ENCODE measurements around the gene IRAK2.

Gene IRAK2

DNA sequence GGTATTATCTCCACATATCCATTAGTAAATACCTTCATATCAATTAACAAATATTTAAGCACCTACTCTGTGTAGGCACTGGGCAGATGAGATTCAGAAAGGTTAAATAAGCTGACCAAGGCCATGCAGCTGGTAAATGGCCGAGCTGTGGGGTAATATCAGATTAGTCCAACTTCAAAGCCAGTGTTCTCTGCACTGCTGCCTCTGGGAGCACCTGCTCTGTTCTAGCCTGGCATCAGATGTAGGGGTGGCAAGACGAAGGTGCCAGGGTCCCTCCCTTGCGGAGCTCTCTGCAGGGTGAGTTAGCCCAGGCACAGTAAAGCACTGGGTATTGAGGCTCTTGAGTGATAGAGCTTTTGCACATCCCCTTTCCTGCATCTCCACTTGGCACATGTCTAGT lies 89.0 kb downstream of the IRAK2 start:
- H4K20me1 ChIP-seq (ENCODE audit: insufficient read depth, low read length) = no peaks in the 10 kb centered on the region
- H3K36me3 ChIP-seq (ENCODE audit: insufficient read depth, low read length) = peaks cover 68% of the 10 kb centered on the region
- H3K9me2 ChIP-seq (ENCODE audit: low read depth, low read length) = no peaks in the 10 kb centered on the region
- peaks cover 19% of the 10 kb centered on the region for H3K4me1 ChIP-seq (ENCODE audit: insufficient read depth, low read length, severe bottlenecking)
- no peak overlapping the region for H3K9ac ChIP-seq (ENCODE audit: low read length)
- no peak overlapping the region for H3K4me3 ChIP-seq (ENCODE audit: low read depth, low read length, poor library complexity, severe bottlenecking)
- peaks cover 66% of the 10 kb centered on the region for H3K79me2 ChIP-seq (ENCODE audit: insufficient read depth, low read length)
- H3K27ac ChIP-seq (ENCODE audit: low read depth, low read length, poor library complexity, severe bottlenecking) = no peak overlapping the region
- H3K9me3 ChIP-seq (ENCODE audit: low read length) = no peaks in the 10 kb centered on the region
- TF ChIP-seq, protein P1, sequence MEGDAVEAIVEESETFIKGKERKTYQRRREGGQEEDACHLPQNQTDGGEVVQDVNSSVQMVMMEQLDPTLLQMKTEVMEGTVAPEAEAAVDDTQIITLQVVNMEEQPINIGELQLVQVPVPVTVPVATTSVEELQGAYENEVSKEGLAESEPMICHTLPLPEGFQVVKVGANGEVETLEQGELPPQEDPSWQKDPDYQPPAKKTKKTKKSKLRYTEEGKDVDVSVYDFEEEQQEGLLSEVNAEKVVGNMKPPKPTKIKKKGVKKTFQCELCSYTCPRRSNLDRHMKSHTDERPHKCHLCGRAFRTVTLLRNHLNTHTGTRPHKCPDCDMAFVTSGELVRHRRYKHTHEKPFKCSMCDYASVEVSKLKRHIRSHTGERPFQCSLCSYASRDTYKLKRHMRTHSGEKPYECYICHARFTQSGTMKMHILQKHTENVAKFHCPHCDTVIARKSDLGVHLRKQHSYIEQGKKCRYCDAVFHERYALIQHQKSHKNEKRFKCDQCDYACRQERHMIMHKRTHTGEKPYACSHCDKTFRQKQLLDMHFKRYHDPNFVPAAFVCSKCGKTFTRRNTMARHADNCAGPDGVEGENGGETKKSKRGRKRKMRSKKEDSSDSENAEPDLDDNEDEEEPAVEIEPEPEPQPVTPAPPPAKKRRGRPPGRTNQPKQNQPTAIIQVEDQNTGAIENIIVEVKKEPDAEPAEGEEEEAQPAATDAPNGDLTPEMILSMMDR (IDR thresholded peaks at IDR 0.05; ENCODE audit: low read length) = no peak
- no peak for TF ChIP-seq EZH2 (IDR thresholded peaks at IDR 0.05; ENCODE audit: borderline replicate concordance, low read length)
- H2AFZ ChIP-seq (ENCODE audit: low read length) = no peak overlapping the region
- H3K4me2 ChIP-seq (ENCODE audit: low read length) = no peak overlapping the region
- no peaks in the 10 kb centered on the region for H3F3A ChIP-seq (ENCODE audit: insufficient read depth, low read length)
- H3K27me3 ChIP-seq (ENCODE audit: insufficient read depth, low read length) = no peaks in the 10 kb centered on the region

DNA sequence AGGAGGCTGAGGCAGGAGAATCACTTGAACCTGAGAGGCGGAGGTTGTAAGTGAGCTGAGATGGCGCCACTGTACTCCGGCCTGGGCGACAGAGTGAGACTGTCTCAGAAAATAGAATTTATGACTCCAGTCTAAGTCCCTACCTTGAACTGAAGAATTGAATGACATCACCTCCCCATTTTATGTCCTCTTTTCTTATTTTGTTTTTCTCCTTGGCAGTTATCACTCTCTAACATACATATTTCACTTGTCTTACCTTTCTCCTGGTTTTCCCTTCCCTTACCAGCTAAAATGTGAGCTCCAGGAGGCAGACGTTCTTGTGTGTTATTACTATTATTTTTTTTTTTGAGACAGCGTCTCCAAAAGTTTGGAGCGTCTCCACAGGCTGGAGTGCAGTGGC lies 91.1 kb downstream of the IRAK2 start:
- H3K4me1 ChIP-seq (ENCODE audit: insufficient read depth, low read length, severe bottlenecking) = peaks cover 9% of the 10 kb centered on the region
- no peaks in the 10 kb centered on the region for H3F3A ChIP-seq (ENCODE audit: insufficient read depth, low read length)
- H4K20me1 ChIP-seq (ENCODE audit: insufficient read depth, low read length) = no peaks in the 10 kb centered on the region
- peaks cover 45% of the 10 kb centered on the region for H3K79me2 ChIP-seq (ENCODE audit: insufficient read depth, low read length)
- H3K36me3 ChIP-seq (ENCODE audit: insufficient read depth, low read length) = peaks cover 77% of the 10 kb centered on the region
- H3K9ac ChIP-seq (ENCODE audit: low read length) = no peak overlapping the region
- no peaks in the 10 kb centered on the region for H3K9me2 ChIP-seq (ENCODE audit: low read depth, low read length)
- no peaks in the 10 kb centered on the region for H3K27me3 ChIP-seq (ENCODE audit: insufficient read depth, low read length)
- TF ChIP-seq EZH2 (IDR thresholded peaks at IDR 0.05; ENCODE audit: borderline replicate concordance, low read length) = no peak
- TF ChIP-seq, protein P1 (IDR thresholded peaks at IDR 0.05; ENCODE audit: low read length) = no peak
- H3K4me3 ChIP-seq (ENCODE audit: low read depth, low read length, poor library complexity, severe bottlenecking) = no peak overlapping the region
- H2AFZ ChIP-seq (ENCODE audit: low read length) = no peak overlapping the region
- no peaks in the 10 kb centered on the region for H3K9me3 ChIP-seq (ENCODE audit: low read length)
- no peak overlapping the region for H3K4me2 ChIP-seq (ENCODE audit: low read length)
- no peak overlapping the region for H3K27ac ChIP-seq (ENCODE audit: low read depth, low read length, poor library complexity, severe bottlenecking)

DNA sequence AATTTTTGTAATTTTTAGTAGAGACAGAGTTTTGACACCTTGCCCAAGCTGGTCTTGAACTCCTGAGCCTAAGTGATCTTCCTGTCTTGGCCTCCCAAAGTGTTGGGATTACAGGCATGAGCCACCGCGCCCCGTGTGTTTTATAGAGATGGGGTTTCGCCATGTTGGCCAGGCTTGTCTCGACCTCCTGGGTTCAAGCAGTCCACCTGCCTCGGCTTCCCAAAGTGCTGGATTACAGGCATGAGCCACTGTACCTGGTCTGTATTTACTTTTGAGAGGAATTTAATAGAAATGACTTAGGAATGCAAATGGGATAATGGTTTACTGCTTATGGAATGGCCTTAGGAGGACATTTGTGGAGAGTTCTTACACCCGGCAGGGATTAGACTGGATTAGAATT lies 94.3 kb downstream of the IRAK2 start:
- H3K27ac ChIP-seq (ENCODE audit: low read depth, low read length, poor library complexity, severe bottlenecking) = no peak overlapping the region
- no peaks in the 10 kb centered on the region for H3K27me3 ChIP-seq (ENCODE audit: insufficient read depth, low read length)
- H3K9me3 ChIP-seq (ENCODE audit: low read length) = no peaks in the 10 kb centered on the region
- no peak overlapping the region for H2AFZ ChIP-seq (ENCODE audit: low read length)
- no peaks in the 10 kb centered on the region for H3K9me2 ChIP-seq (ENCODE audit: low read depth, low read length)
- no peak overlapping the region for H3K4me2 ChIP-seq (ENCODE audit: low read length)
- H3F3A ChIP-seq (ENCODE audit: insufficient read depth, low read length) = no peaks in the 10 kb centered on the region
- H4K20me1 ChIP-seq (ENCODE audit: insufficient read depth, low read length) = no peaks in the 10 kb centered on the region
- no peak for TF ChIP-seq EZH2 (IDR thresholded peaks at IDR 0.05; ENCODE audit: borderline replicate concordance, low read length)
- TF ChIP-seq, protein P1 (IDR thresholded peaks at IDR 0.05; ENCODE audit: low read length) = no peak
- no peak overlapping the region for H3K4me3 ChIP-seq (ENCODE audit: low read depth, low read length, poor library complexity, severe bottlenecking)
- H3K79me2 ChIP-seq (ENCODE audit: insufficient read depth, low read length) = peaks cover 35% of the 10 kb centered on the region
- H3K4me1 ChIP-seq (ENCODE audit: insufficient read depth, low read length, severe bottlenecking) = peaks cover 12% of the 10 kb centered on the region
- no peak overlapping the region for H3K9ac ChIP-seq (ENCODE audit: low read length)
- peaks cover 80% of the 10 kb centered on the region for H3K36me3 ChIP-seq (ENCODE audit: insufficient read depth, low read length)

Measured in OCI-LY1 (cell line).